Ishikawa (cell line): ENCODE measurements around the gene LEFTY2.

Experiments
- EGR1 ChIP-seq: IDR thresholded peaks from 2 replicates; pipeline ENCODE4 v1.6.1; 2012
- RAD21 ChIP-seq: IDR thresholded peaks from 2 replicates; pipeline ENCODE4 v1.6.1; 2012; ENCODE audit warnings: low read depth
- TF ChIP-seq, protein P1 (sequence below): IDR thresholded peaks from 2 replicates; pipeline ENCODE4 v1.6.1; 2012
- TF ChIP-seq, protein P2 (sequence below): IDR thresholded peaks from 2 replicates; pipeline ENCODE4 v1.6.1; 2012; ENCODE audit warnings: low read depth, mild to moderate bottlenecking

DNA sequence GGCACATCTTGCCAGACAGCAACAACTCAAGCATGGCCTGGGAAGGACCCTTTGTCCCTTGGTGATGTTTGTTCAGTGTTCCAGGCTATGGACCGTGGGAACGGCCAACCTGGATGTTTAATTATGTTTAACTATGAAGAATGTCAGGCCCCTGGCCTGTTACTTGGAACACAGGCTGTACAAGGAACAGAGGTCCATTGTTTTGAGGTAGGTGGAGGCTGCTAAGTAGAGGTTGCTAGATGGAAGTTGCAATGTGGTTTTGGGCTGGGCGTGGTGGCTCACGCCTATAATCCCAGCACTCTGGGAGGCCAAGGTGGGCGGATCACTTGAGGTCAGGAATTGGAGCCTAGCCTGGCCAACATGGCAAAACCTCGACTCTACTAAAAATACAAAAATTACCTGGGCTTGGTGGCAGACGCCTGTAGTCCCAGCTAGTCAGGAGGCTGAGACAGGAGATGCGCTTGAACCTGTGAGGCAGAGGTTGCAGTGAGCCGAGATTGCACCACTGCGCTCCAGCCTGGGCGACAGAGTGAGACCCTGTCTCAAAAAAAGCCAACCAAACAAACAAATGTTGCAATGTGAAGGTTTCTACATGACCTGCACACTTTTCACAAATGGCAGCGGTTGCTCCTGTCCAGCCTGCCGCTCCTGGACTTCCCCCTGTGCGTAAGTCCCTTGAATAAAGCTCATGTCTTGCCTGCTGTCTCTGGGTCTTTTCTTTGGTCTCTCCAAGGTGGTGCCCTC, 49.6 kb downstream of the LEFTY2 start:
- TF ChIP-seq, protein P1, sequence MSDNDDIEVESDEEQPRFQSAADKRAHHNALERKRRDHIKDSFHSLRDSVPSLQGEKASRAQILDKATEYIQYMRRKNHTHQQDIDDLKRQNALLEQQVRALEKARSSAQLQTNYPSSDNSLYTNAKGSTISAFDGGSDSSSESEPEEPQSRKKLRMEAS, result no peak
- TF ChIP-seq, protein P2, sequence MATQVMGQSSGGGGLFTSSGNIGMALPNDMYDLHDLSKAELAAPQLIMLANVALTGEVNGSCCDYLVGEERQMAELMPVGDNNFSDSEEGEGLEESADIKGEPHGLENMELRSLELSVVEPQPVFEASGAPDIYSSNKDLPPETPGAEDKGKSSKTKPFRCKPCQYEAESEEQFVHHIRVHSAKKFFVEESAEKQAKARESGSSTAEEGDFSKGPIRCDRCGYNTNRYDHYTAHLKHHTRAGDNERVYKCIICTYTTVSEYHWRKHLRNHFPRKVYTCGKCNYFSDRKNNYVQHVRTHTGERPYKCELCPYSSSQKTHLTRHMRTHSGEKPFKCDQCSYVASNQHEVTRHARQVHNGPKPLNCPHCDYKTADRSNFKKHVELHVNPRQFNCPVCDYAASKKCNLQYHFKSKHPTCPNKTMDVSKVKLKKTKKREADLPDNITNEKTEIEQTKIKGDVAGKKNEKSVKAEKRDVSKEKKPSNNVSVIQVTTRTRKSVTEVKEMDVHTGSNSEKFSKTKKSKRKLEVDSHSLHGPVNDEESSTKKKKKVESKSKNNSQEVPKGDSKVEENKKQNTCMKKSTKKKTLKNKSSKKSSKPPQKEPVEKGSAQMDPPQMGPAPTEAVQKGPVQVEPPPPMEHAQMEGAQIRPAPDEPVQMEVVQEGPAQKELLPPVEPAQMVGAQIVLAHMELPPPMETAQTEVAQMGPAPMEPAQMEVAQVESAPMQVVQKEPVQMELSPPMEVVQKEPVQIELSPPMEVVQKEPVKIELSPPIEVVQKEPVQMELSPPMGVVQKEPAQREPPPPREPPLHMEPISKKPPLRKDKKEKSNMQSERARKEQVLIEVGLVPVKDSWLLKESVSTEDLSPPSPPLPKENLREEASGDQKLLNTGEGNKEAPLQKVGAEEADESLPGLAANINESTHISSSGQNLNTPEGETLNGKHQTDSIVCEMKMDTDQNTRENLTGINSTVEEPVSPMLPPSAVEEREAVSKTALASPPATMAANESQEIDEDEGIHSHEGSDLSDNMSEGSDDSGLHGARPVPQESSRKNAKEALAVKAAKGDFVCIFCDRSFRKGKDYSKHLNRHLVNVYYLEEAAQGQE, result no peak
- TF ChIP-seq EGR1 (no peak), RAD21 (peak; percentile 1; the same call in 1 of the 2 replicates)
